ENCODE results near the gene VANGL2.

GRCh38 chr1:160454371-160455152 is 54.2 kb downstream of the VANGL2 start:
- TF ChIP-seq CTCF (conservative IDR thresholded peaks at IDR 0.05 in 1 of 2, IDR thresholded peaks at IDR 0.05 in 1 of 2; ENCODE audit: extremely low read depth in 1 of 2, insufficient read depth in 1 of 2, low read depth in 1 of 2, low read length in 2 of 2) (no peak), EZH2 (IDR thresholded peaks at IDR 0.05; ENCODE audit: borderline replicate concordance, low read length) (no peak)

Data from mammary epithelial cell (primary cell).